DOHH2 (cell line): ENCODE data around the gene BLNK.

ENCODE experiments used
- H3F3A ChIP-seq: fragments of 200-600 bp; sonication (generic), shearing (Covaris generic); 2 replicates; pipeline ENCODE4 v1.6.0; 2016; ENCODE audit warnings: antibody characterized with exemption, mild to moderate bottlenecking; ENCODE audit not compliant: control insufficient read depth, insufficient read depth
- H3K27ac ChIP-seq: fragments of 200-600 bp; sonication (generic); 2 replicates; pipeline ENCODE4 v1.5.1; 2014; ENCODE audit warnings: low read depth, mild to moderate bottlenecking, low read length, moderate library complexity
- H3K27me3 ChIP-seq: fragments of 200-600 bp; sonication (generic); 2 replicates; pipeline ENCODE4 v1.6.1; 2014; ENCODE audit warnings: mild to moderate bottlenecking, low read length, mixed read lengths; ENCODE audit not compliant: control insufficient read depth
- H3K36me3 ChIP-seq: fragments of 200-600 bp; sonication (generic); 2 replicates; pipeline ENCODE4 v1.6.1; 2014; ENCODE audit warnings: mild to moderate bottlenecking, low read length, moderate library complexity, mixed read lengths; ENCODE audit not compliant: control insufficient read depth
- H3K4me1 ChIP-seq: fragments of 200-600 bp; sonication (generic); 2 replicates; pipeline ENCODE4 v1.6.1; 2014; ENCODE audit warnings: mild to moderate bottlenecking, low read length, mixed read lengths; ENCODE audit not compliant: control insufficient read depth
- H3K4me2 ChIP-seq: fragments of 200-600 bp; sonication (generic); 2 replicates; pipeline ENCODE4 v1.6.0; 2014; ENCODE audit warnings: mild to moderate bottlenecking, low read length, moderate library complexity
- H3K4me3 ChIP-seq: fragments of 200-600 bp; sonication (generic); 2 replicates; pipeline ENCODE4 v1.5.1; 2014; ENCODE audit warnings: mild to moderate bottlenecking, low read length, mixed read lengths
- H3K79me2 ChIP-seq: fragments of 200-600 bp; sonication (generic); 2 replicates; pipeline ENCODE4 v1.6.1; 2014; ENCODE audit warnings: mild to moderate bottlenecking, low read length, mixed read lengths; ENCODE audit not compliant: control insufficient read depth
- H3K9me2 ChIP-seq: fragments of 200-600 bp; sonication (generic); replicated peaks from 2 replicates; pipeline ENCODE4 v1.6.1; 2014; ENCODE audit warnings: mild to moderate bottlenecking, low read length, mixed read lengths; ENCODE audit not compliant: control insufficient read depth
- H3K9me3 ChIP-seq: fragments of 200-600 bp; sonication (generic); 2 replicates; pipeline ENCODE4 v1.6.1; 2014; ENCODE audit warnings: antibody characterized with exemption, low read length, mixed read lengths; ENCODE audit not compliant: control insufficient read depth, insufficient read depth
- H4K20me1 ChIP-seq: fragments of 200-600 bp; sonication (generic); 2 replicates; pipeline ENCODE4 v1.6.0; 2014; ENCODE audit warnings: low read depth, mild to moderate bottlenecking, antibody characterized with exemption, low read length, moderate library complexity; ENCODE audit not compliant: control insufficient read depth, insufficient read depth
- CTCF ChIP-seq: fragments of 200-600 bp; sonication (generic); IDR thresholded peaks from one replicate; pipeline ENCODE4 v1.5.1; 2014; ENCODE audit warnings: antibody characterized with exemption, mild to moderate bottlenecking, low read depth, low read length; ENCODE audit not compliant: poor library complexity, severe bottlenecking
- EZH2phosphoT487 ChIP-seq: fragments of 200-600 bp; sonication (generic); IDR thresholded peaks from 2 replicates; pipeline ENCODE4 v1.6.1; 2017; ENCODE audit warnings: borderline replicate concordance, mild to moderate bottlenecking, antibody characterized with exemption, low read length, moderate library complexity, mixed read lengths

BLNK gene

DNA sequence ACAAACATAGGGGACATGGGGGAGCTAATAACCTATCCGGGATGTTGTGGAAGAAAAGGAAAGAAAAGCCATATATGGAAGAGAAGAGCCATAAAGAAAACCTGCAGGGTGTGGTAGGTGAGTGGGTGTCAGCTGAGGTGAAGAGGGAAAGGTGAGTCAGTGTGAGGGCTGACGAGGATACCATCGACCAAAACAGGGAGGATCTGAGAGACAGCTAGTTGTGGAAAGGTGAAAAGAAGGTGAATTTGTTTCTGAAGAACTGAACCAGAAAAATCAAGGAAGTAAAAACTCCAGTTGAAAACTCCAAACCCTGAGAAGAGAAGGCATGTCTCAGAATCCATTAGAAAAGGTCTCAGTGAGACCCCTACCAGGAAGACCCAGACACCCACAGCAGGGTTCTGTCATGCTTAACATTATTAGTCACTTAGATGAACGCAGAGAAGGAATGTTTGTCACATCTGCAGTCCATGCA lies 4.1 kb downstream of the BLNK start:
- Histone ChIP-seq H3K79me2 (peaks cover 98% of the 10 kb centered on the region), H3K27ac (peak overlapping the region; percentile 2; the same call in 1 of the 2 replicates), H3K9me3 (no peaks in the 10 kb centered on the region), H3K4me1 (peaks cover 73% of the 10 kb centered on the region), H3F3A (peaks cover 11% of the 10 kb centered on the region), H3K27me3 (no peaks in the 10 kb centered on the region), H3K9me2 (no peaks in the 10 kb centered on the region), H3K4me2 (peak overlapping the region; percentile 85), H3K4me3 (peak overlapping the region; percentile 82), H3K36me3 (peaks cover 90% of the 10 kb centered on the region), H4K20me1 (peaks cover 18% of the 10 kb centered on the region; the same call in 1 of the 2 replicates)
- TF ChIP-seq EZH2phosphoT487 (no peak), CTCF (no peak)

- Histone ChIP-seq H3K4me2 (peak overlapping the region; percentile 85), H3F3A (0 out of 2 replicates have a peak, but pooled peaks cover 2% of the 10 kb centered on the region), H3K4me3 (peak overlapping the region; percentile 82; the same call in 1 of the 2 replicates), H3K9me3 (no peaks in the 10 kb centered on the region), H3K9me2 (no peaks in the 10 kb centered on the region), H4K20me1 (peaks cover 18% of the 10 kb centered on the region; the same call in 1 of the 2 replicates), H3K36me3 (peaks cover 95% of the 10 kb centered on the region), H3K27ac (no peak overlapping the region), H3K27me3 (no peaks in the 10 kb centered on the region), H3K79me2 (peaks cover 100% of the 10 kb centered on the region), H3K4me1 (peaks cover 78% of the 10 kb centered on the region)
- TF ChIP-seq EZH2phosphoT487 (no peak), CTCF (no peak)
Measured at GRCh38 chr10:96266118-96266770, 5.1 kb downstream of the BLNK start.

- Histone ChIP-seq H3K9me3 (no peaks in the 10 kb centered on the region), H3K27me3 (no peaks in the 10 kb centered on the region), H4K20me1 (peaks cover 18% of the 10 kb centered on the region), H3K27ac (no peak overlapping the region), H3K9me2 (no peaks in the 10 kb centered on the region), H3K4me3 (0 out of 2 replicates have a peak overlapping the region, but pooled peaks have one; percentile 7), H3F3A (no peaks in the 10 kb centered on the region), H3K36me3 (peaks cover 95% of the 10 kb centered on the region), H3K79me2 (peaks cover 100% of the 10 kb centered on the region), H3K4me1 (peaks cover 91% of the 10 kb centered on the region), H3K4me2 (peak overlapping the region; percentile 85; the same call in 1 of the 2 replicates)
- TF ChIP-seq CTCF (no peak), EZH2phosphoT487 (no peak)
Measured at GRCh38 chr10:96264938-96265337, 6.4 kb downstream of the BLNK start.
